OCI-LY3 (cell line): ENCODE data around the gene CUX1.

Experiments used
- EZH2phosphoT487 ChIP-seq: fragments of 200-600 bp; shearing (Covaris generic); IDR thresholded peaks from 2 replicates; pipeline ENCODE4 v1.6.1; 2018; ENCODE audit warnings: antibody characterized with exemption, mixed run types, low read depth
- TF ChIP-seq, protein P1 (sequence below): fragments of 200-600, 300-600 bp; sonication (generic); IDR thresholded peaks from 2 replicates; pipeline ENCODE4 v1.5.1; 2014; ENCODE audit warnings: antibody characterized with exemption, low read length, low read depth

DNA sequence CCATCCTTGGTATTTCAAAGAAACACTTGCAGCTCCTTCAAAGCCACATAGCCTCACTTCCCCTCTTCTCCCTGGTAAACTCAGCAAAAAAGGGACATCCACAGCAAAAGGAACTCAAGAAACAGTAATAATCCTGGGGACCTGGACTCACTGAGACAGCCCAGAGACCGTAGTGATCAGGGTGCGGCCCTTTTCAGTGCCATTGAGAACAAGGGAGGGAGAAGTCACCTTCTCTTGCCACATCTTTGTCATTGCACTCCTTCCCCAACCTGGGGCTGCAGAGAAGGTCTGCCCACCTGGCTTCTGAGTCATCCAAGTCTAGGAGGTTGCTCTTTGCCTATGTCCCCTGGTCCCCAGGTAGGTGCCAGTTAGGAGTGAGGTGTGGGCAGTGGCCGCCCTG lies 375.4 kb downstream of the CUX1 start:
- TF ChIP-seq, protein P1, sequence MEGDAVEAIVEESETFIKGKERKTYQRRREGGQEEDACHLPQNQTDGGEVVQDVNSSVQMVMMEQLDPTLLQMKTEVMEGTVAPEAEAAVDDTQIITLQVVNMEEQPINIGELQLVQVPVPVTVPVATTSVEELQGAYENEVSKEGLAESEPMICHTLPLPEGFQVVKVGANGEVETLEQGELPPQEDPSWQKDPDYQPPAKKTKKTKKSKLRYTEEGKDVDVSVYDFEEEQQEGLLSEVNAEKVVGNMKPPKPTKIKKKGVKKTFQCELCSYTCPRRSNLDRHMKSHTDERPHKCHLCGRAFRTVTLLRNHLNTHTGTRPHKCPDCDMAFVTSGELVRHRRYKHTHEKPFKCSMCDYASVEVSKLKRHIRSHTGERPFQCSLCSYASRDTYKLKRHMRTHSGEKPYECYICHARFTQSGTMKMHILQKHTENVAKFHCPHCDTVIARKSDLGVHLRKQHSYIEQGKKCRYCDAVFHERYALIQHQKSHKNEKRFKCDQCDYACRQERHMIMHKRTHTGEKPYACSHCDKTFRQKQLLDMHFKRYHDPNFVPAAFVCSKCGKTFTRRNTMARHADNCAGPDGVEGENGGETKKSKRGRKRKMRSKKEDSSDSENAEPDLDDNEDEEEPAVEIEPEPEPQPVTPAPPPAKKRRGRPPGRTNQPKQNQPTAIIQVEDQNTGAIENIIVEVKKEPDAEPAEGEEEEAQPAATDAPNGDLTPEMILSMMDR = no peak
- TF ChIP-seq EZH2phosphoT487 = no peak
